SK-N-MC (cell line): ENCODE results near the gene GALR2.

Source experiments
- EZH2 ChIP-seq: fragments of 200-600 bp; sonication (generic); IDR thresholded peaks from one replicate; pipeline ENCODE4 v1.6.1; 2017; ENCODE audit warnings: antibody characterized with exemption
- POLR2AphosphoS5 ChIP-seq: IDR thresholded peaks from 2 replicates; pipeline ENCODE4 v1.6.1; 2012; ENCODE audit warnings: mild to moderate bottlenecking, low read depth, low read length, borderline replicate concordance

DNA sequence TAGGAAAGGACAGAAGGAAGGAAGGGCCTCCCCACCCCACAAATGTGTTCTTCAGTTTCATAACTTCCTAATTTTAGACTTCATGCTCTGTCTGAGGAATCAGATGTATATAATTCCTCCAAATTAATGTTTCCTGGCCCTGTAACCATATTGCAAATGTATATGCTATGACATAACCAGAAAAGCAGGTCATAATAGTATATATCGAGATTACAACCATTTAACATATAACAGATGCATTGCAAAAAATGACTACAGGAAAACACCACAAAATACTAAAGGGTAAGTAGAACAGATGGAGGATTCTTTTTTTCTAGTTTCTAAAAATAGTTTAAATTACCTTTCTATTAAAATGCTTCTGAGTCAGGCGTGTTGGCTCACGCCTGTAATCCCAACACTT is 32.1 kb downstream of the GALR2 start:
- TF ChIP-seq EZH2 = no peak
- TF ChIP-seq POLR2AphosphoS5 = no peak
